H1 (cell line): ENCODE measurements around the gene CPM. TPM values are rescaled to one million over a fixed set of nuclear protein-coding genes. Genes with fewer than 3 reads are reported as not detected.

ENCODE experiments used
- RFX5 ChIP-seq: IDR thresholded peaks from 2 replicates; pipeline ENCODE4 v1.6.1; 2011; ENCODE audit warnings: low read depth, low read length, improper control_type of control experiment, borderline replicate concordance
- polyA plus RNA-seq, 7 experiments: library from polyadenylated mRNA; depleted of rRNA in 3 of 7; stranded (reverse) in 5 of 7; unstranded in 2 of 7; fragments of >200 nt in 5 of 7; fragments of 200-250 nt in 2 of 7; gene quantifications; 1 replicate in 5 of 7; 2 replicates in 1 of 7; 4 replicates in 1 of 7; pipeline versions ENCODE4 v1.2.1 to v1.2.3, GENCODE V29; 2011 to 2013; ENCODE audit warnings: missing spikeins in 2 of 7, mixed read lengths in 2 of 7
- total RNA-seq: library from RNA; stranded (reverse); fragmentation: NEBNext Ultra II Directional; extraction: Animal tissue kit (Norgen Biotek cat#: 25700); gene quantifications from 2 replicates; pipeline ENCODE4 v1.2.1, GENCODE V29; 2021
- TF ChIP-seq, protein P1 (sequence below): fragments of 300-600 bp; sonication (generic); IDR thresholded peaks from 2 replicates; pipeline ENCODE4 v1.7.1; 2012; ENCODE audit warnings: low read length, moderate library complexity, mild to moderate bottlenecking, inconsistent platforms; ENCODE audit not compliant: insufficient replicate concordance

The CPM gene
- total and polyA plus RNA-seq, 2 of the 8 experiments (the other 6 are each of a cell fraction or from before 2014, with no cell fraction given), result 0.33 to 3.1 TPM

DNA sequence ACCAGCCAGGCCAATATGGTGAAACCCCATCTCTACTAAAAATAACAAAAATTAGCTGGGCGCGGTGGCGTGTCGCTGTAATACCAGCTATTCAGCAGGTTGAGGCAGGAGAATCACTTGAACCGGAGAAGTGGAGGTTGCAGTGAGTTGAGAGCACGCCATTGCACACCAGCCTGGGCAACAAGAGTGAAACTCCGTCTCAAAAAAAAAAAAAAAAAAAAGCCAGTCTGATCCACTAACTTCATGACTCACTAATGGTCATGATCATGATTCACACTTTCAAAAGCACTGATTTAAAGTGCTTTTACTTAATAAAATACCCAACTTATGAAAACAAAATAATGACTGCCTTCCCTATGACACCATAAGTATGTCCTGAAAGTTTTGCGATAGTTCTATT is 38.4 kb upstream of the CPM start (continued):
- TF ChIP-seq, protein P1, sequence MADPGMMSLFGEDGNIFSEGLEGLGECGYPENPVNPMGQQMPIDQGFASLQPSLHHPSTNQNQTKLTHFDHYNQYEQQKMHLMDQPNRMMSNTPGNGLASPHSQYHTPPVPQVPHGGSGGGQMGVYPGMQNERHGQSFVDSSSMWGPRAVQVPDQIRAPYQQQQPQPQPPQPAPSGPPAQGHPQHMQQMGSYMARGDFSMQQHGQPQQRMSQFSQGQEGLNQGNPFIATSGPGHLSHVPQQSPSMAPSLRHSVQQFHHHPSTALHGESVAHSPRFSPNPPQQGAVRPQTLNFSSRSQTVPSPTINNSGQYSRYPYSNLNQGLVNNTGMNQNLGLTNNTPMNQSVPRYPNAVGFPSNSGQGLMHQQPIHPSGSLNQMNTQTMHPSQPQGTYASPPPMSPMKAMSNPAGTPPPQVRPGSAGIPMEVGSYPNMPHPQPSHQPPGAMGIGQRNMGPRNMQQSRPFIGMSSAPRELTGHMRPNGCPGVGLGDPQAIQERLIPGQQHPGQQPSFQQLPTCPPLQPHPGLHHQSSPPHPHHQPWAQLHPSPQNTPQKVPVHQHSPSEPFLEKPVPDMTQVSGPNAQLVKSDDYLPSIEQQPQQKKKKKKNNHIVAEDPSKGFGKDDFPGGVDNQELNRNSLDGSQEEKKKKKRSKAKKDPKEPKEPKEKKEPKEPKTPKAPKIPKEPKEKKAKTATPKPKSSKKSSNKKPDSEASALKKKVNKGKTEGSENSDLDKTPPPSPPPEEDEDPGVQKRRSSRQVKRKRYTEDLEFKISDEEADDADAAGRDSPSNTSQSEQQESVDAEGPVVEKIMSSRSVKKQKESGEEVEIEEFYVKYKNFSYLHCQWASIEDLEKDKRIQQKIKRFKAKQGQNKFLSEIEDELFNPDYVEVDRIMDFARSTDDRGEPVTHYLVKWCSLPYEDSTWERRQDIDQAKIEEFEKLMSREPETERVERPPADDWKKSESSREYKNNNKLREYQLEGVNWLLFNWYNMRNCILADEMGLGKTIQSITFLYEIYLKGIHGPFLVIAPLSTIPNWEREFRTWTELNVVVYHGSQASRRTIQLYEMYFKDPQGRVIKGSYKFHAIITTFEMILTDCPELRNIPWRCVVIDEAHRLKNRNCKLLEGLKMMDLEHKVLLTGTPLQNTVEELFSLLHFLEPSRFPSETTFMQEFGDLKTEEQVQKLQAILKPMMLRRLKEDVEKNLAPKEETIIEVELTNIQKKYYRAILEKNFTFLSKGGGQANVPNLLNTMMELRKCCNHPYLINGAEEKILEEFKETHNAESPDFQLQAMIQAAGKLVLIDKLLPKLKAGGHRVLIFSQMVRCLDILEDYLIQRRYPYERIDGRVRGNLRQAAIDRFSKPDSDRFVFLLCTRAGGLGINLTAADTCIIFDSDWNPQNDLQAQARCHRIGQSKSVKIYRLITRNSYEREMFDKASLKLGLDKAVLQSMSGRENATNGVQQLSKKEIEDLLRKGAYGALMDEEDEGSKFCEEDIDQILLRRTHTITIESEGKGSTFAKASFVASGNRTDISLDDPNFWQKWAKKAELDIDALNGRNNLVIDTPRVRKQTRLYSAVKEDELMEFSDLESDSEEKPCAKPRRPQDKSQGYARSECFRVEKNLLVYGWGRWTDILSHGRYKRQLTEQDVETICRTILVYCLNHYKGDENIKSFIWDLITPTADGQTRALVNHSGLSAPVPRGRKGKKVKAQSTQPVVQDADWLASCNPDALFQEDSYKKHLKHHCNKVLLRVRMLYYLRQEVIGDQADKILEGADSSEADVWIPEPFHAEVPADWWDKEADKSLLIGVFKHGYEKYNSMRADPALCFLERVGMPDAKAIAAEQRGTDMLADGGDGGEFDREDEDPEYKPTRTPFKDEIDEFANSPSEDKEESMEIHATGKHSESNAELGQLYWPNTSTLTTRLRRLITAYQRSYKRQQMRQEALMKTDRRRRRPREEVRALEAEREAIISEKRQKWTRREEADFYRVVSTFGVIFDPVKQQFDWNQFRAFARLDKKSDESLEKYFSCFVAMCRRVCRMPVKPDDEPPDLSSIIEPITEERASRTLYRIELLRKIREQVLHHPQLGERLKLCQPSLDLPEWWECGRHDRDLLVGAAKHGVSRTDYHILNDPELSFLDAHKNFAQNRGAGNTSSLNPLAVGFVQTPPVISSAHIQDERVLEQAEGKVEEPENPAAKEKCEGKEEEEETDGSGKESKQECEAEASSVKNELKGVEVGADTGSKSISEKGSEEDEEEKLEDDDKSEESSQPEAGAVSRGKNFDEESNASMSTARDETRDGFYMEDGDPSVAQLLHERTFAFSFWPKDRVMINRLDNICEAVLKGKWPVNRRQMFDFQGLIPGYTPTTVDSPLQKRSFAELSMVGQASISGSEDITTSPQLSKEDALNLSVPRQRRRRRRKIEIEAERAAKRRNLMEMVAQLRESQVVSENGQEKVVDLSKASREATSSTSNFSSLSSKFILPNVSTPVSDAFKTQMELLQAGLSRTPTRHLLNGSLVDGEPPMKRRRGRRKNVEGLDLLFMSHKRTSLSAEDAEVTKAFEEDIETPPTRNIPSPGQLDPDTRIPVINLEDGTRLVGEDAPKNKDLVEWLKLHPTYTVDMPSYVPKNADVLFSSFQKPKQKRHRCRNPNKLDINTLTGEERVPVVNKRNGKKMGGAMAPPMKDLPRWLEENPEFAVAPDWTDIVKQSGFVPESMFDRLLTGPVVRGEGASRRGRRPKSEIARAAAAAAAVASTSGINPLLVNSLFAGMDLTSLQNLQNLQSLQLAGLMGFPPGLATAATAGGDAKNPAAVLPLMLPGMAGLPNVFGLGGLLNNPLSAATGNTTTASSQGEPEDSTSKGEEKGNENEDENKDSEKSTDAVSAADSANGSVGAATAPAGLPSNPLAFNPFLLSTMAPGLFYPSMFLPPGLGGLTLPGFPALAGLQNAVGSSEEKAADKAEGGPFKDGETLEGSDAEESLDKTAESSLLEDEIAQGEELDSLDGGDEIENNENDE, result no peak
- no peak for TF ChIP-seq RFX5
